ENCODE results near the gene DIDO1. TPM values are rescaled to one million over a fixed set of nuclear protein-coding genes. Genes with fewer than 3 reads are reported as not detected.

DIDO1 gene
- total RNA-seq, 4 donors from 2014 or later: 64.5 to 89.7 (median 78.9) TPM

GRCh38 chr20:62838128-62838891 lies 88.0 kb downstream of the DIDO1 start:
- Histone ChIP-seq H3K27ac (peak overlapping the region in 2 of 4 donors; percentile 9 to 67), H3K4me3 (no peak overlapping the region), H3K9me3 (no peaks in the 10 kb centered on the region), H3K27me3 (no peaks in the 10 kb centered on the region), H3K4me1 (peaks cover 0 to 14% (median 0%) of the 10 kb centered on the region in 4 donors), H3K36me3 (peaks cover 0 to 51% (median 0%) of the 10 kb centered on the region in 3 donors)
- WGBS, 2 donors: 75 to 85% methylated on average over 27 of the region's 27 CpGs
- peak; percentile 49 to 63 for DNase-seq (ENCODE audit: low spot score in 2 of 2)
- no peak for TF ChIP-seq POLR2A (IDR thresholded peaks at IDR 0.05)
- TF ChIP-seq EP300 (IDR thresholded peaks at IDR 0.05): peak in 1 of 2 donors; percentile 64

- DNase-seq (ENCODE audit: low spot score in 2 of 2): no peak
- WGBS, 2 donors: 71 to 81% methylated on average over 8 of the region's 8 CpGs
- Histone ChIP-seq H3K4me1 (peaks cover 0 to 20% (median 4%) of the 10 kb centered on the region in 4 donors), H3K27ac (peak overlapping the region in 3 of 4 donors; percentile 43 to 67 (median 66)), H3K36me3 (peaks cover 0 to 51% (median 0%) of the 10 kb centered on the region in 3 donors), H3K9me3 (no peaks in the 10 kb centered on the region), H3K4me3 (no peak overlapping the region), H3K27me3 (no peaks in the 10 kb centered on the region)
- TF ChIP-seq EP300 (IDR thresholded peaks at IDR 0.05) (peak in 1 of 2 donors; percentile 42), CTCF (IDR thresholded peaks at IDR 0.05) (no peak), POLR2A (IDR thresholded peaks at IDR 0.05) (no peak)
Measured at GRCh38 chr20:62837790-62838127, 88.5 kb downstream of the DIDO1 start.

GRCh38 chr20:62836967-62837490 lies 89.3 kb downstream of the DIDO1 start:
- Histone ChIP-seq H3K27ac (peak overlapping the region in 3 of 4 donors; percentile 43 to 67 (median 66)), H3K27me3 (no peaks in the 10 kb centered on the region), H3K36me3 (peaks cover 0 to 51% (median 0%) of the 10 kb centered on the region in 3 donors), H3K4me3 (no peak overlapping the region), H3K9me3 (no peaks in the 10 kb centered on the region), H3K4me1 (peaks cover 0 to 27% (median 11%) of the 10 kb centered on the region in 4 donors)
- no peak for TF ChIP-seq CTCF (IDR thresholded peaks at IDR 0.05)
- TF ChIP-seq EP300 (IDR thresholded peaks at IDR 0.05): no peak
- TF ChIP-seq POLR2A (IDR thresholded peaks at IDR 0.05): no peak
- 81 to 83% methylated on average over 19 of the region's 19 CpGs for WGBS, 2 donors
- no peak for DNase-seq (ENCODE audit: low spot score in 2 of 2)

- H3K36me3 ChIP-seq: peaks cover 0 to 51% (median 0%) of the 10 kb centered on the region in 3 donors
- 67 to 72% methylated on average over 36 to 44 of the region's 52 CpGs for WGBS, 2 donors
- H3K4me1 ChIP-seq: peaks cover 0 to 35% (median 19%) of the 10 kb centered on the region in 4 donors
- DNase-seq (ENCODE audit: low spot score in 2 of 2): no peak
- H3K9me3 ChIP-seq: no peaks in the 10 kb centered on the region
- H3K27me3 ChIP-seq: no peaks in the 10 kb centered on the region
- TF ChIP-seq CTCF (IDR thresholded peaks at IDR 0.05): no peak
- TF ChIP-seq EP300 (IDR thresholded peaks at IDR 0.05): no peak
- no peak for TF ChIP-seq POLR2A (IDR thresholded peaks at IDR 0.05)
- H3K4me3 ChIP-seq: peak overlapping the region in 1 of 4 donors; percentile 27
- peak overlapping the region in 2 of 4 donors; percentile 12 to 66 for H3K27ac ChIP-seq
Measured at GRCh38 chr20:62835931-62836861, 90.1 kb downstream of the DIDO1 start.

GRCh38 chr20:62834967-62835730 lies 91.2 kb downstream of the DIDO1 start:
- no peak for DNase-seq (ENCODE audit: low spot score in 2 of 2)
- Histone ChIP-seq H3K9me3 (no peaks in the 10 kb centered on the region), H3K4me3 (no peak overlapping the region), H3K4me1 (peaks cover 0 to 40% (median 22%) of the 10 kb centered on the region in 4 donors), H3K27me3 (no peaks in the 10 kb centered on the region), H3K36me3 (peaks cover 0 to 42% (median 0%) of the 10 kb centered on the region in 3 donors), H3K27ac (peak overlapping the region in 1 of 4 donors; percentile 20)
- WGBS, 2 donors: 81 to 85% methylated on average over 24 of the region's 24 CpGs
- TF ChIP-seq POLR2A (IDR thresholded peaks at IDR 0.05) (no peak), EP300 (IDR thresholded peaks at IDR 0.05) (no peak), CTCF (IDR thresholded peaks at IDR 0.05) (no peak)
